ENCODE measurements around the gene C10orf62.

DNA sequence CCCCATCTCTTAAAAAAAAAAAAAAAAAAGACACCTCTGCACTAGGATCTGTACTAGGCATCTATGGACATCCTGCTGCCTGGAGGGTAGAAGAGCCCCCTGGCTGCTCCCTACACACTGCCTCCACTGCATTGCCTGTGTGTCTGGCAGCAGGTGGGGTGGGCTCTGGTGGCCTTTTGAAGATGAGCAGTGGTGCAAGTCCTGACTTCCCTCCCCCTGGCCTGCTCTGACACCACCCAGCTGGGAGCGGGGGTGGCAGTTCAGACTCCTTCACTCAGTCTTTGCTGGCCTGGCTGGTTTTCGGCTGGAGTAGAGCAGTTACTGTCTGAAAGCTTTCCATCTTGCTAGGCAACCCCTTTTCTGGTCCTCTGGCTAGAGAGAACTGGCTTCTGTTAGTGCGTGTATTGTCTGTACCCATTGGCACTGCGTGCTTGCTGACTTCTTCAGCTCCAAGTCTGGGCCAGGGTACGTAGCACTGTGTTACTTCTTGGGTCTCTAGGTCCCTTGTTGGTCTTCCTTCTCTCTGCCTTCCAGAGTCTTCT lies 17.6 kb downstream of the C10orf62 start:
- TF ChIP-seq, protein P1, sequence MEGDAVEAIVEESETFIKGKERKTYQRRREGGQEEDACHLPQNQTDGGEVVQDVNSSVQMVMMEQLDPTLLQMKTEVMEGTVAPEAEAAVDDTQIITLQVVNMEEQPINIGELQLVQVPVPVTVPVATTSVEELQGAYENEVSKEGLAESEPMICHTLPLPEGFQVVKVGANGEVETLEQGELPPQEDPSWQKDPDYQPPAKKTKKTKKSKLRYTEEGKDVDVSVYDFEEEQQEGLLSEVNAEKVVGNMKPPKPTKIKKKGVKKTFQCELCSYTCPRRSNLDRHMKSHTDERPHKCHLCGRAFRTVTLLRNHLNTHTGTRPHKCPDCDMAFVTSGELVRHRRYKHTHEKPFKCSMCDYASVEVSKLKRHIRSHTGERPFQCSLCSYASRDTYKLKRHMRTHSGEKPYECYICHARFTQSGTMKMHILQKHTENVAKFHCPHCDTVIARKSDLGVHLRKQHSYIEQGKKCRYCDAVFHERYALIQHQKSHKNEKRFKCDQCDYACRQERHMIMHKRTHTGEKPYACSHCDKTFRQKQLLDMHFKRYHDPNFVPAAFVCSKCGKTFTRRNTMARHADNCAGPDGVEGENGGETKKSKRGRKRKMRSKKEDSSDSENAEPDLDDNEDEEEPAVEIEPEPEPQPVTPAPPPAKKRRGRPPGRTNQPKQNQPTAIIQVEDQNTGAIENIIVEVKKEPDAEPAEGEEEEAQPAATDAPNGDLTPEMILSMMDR (IDR thresholded peaks at IDR 0.05): no peak
- TF ChIP-seq TEAD4 (CRISPR knock-in tag; IDR thresholded peaks at IDR 0.05): no peak
- TF ChIP-seq, protein P2, sequence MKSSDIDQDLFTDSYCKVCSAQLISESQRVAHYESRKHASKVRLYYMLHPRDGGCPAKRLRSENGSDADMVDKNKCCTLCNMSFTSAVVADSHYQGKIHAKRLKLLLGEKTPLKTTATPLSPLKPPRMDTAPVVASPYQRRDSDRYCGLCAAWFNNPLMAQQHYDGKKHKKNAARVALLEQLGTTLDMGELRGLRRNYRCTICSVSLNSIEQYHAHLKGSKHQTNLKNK (CRISPR knock-in tag; IDR thresholded peaks at IDR 0.05): no peak
- TF ChIP-seq, protein P3, sequence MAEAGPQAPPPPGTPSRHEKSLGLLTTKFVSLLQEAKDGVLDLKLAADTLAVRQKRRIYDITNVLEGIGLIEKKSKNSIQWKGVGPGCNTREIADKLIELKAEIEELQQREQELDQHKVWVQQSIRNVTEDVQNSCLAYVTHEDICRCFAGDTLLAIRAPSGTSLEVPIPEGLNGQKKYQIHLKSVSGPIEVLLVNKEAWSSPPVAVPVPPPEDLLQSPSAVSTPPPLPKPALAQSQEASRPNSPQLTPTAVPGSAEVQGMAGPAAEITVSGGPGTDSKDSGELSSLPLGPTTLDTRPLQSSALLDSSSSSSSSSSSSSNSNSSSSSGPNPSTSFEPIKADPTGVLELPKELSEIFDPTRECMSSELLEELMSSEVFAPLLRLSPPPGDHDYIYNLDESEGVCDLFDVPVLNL (CRISPR knock-in tag; IDR thresholded peaks at IDR 0.05; ENCODE audit: borderline replicate concordance, low read depth): no peak
- TF ChIP-seq, protein P4, sequence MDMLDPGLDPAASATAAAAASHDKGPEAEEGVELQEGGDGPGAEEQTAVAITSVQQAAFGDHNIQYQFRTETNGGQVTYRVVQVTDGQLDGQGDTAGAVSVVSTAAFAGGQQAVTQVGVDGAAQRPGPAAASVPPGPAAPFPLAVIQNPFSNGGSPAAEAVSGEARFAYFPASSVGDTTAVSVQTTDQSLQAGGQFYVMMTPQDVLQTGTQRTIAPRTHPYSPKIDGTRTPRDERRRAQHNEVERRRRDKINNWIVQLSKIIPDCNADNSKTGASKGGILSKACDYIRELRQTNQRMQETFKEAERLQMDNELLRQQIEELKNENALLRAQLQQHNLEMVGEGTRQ (CRISPR knock-in tag; IDR thresholded peaks at IDR 0.05): no peak
- TF ChIP-seq ZNF232 (CRISPR knock-in tag; IDR thresholded peaks at IDR 0.05): no peak
- TF ChIP-seq, protein P5, sequence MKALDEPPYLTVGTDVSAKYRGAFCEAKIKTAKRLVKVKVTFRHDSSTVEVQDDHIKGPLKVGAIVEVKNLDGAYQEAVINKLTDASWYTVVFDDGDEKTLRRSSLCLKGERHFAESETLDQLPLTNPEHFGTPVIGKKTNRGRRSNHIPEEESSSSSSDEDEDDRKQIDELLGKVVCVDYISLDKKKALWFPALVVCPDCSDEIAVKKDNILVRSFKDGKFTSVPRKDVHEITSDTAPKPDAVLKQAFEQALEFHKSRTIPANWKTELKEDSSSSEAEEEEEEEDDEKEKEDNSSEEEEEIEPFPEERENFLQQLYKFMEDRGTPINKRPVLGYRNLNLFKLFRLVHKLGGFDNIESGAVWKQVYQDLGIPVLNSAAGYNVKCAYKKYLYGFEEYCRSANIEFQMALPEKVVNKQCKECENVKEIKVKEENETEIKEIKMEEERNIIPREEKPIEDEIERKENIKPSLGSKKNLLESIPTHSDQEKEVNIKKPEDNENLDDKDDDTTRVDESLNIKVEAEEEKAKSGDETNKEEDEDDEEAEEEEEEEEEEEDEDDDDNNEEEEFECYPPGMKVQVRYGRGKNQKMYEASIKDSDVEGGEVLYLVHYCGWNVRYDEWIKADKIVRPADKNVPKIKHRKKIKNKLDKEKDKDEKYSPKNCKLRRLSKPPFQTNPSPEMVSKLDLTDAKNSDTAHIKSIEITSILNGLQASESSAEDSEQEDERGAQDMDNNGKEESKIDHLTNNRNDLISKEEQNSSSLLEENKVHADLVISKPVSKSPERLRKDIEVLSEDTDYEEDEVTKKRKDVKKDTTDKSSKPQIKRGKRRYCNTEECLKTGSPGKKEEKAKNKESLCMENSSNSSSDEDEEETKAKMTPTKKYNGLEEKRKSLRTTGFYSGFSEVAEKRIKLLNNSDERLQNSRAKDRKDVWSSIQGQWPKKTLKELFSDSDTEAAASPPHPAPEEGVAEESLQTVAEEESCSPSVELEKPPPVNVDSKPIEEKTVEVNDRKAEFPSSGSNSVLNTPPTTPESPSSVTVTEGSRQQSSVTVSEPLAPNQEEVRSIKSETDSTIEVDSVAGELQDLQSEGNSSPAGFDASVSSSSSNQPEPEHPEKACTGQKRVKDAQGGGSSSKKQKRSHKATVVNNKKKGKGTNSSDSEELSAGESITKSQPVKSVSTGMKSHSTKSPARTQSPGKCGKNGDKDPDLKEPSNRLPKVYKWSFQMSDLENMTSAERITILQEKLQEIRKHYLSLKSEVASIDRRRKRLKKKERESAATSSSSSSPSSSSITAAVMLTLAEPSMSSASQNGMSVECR (CRISPR knock-in tag; IDR thresholded peaks at IDR 0.05; ENCODE audit: borderline replicate concordance): no peak
- TF ChIP-seq, protein P6, sequence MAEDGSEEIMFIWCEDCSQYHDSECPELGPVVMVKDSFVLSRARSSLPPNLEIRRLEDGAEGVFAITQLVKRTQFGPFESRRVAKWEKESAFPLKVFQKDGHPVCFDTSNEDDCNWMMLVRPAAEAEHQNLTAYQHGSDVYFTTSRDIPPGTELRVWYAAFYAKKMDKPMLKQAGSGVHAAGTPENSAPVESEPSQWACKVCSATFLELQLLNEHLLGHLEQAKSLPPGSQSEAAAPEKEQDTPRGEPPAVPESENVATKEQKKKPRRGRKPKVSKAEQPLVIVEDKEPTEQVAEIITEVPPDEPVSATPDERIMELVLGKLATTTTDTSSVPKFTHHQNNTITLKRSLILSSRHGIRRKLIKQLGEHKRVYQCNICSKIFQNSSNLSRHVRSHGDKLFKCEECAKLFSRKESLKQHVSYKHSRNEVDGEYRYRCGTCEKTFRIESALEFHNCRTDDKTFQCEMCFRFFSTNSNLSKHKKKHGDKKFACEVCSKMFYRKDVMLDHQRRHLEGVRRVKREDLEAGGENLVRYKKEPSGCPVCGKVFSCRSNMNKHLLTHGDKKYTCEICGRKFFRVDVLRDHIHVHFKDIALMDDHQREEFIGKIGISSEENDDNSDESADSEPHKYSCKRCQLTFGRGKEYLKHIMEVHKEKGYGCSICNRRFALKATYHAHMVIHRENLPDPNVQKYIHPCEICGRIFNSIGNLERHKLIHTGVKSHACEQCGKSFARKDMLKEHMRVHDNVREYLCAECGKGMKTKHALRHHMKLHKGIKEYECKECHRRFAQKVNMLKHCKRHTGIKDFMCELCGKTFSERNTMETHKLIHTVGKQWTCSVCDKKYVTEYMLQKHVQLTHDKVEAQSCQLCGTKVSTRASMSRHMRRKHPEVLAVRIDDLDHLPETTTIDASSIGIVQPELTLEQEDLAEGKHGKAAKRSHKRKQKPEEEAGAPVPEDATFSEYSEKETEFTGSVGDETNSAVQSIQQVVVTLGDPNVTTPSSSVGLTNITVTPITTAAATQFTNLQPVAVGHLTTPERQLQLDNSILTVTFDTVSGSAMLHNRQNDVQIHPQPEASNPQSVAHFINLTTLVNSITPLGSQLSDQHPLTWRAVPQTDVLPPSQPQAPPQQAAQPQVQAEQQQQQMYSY (CRISPR knock-in tag; IDR thresholded peaks at IDR 0.05): no peak
- no peak for TF ChIP-seq ZNF317 (CRISPR knock-in tag; IDR thresholded peaks at IDR 0.05; ENCODE audit: borderline replicate concordance, low read depth)
- no peak for TF ChIP-seq FOXK1 (CRISPR knock-in tag; IDR thresholded peaks at IDR 0.05)

Measured in WTC11 (cell line).